Measurements from ENCODE around the gene SLC28A1. TPM values are rescaled to one million over a fixed set of nuclear protein-coding genes. Genes with fewer than 3 reads are reported as not detected.

SLC28A1 gene
- total RNA-seq, 1 experiment from 2014 or later: not detected

DNA sequence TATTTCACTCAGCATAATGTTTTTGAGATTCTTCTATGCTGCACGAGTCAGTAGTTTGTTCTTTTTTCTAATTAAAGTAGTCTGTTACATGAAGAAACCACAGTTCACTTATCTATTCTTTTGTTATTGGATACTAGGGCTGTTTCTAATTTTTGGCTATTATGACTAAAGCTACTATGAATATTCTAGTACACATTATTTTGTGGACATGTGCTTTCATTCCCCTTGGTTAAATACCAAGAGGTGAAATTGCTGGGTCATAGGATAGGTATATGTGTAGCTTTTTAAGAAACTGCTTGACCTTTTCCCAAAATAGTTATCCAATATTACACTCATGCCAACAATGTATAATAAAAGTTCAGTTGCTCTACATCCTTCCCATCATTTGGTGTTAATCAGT is 106.0 kb downstream of the SLC28A1 start:
- Histone ChIP-seq H3K9ac (ENCODE audit: low read length) (no peak overlapping the region), H3K4me3 (replicated peaks in 1 of 2; ENCODE audit: low read depth in 1 of 2, low read length in 2 of 2) (no peak overlapping the region), H3K27ac (ENCODE audit: low read depth, low read length) (no peak overlapping the region), H3K9me2 (ENCODE audit: insufficient read depth) (no peaks in the 10 kb centered on the region), H3K4me2 (ENCODE audit: low read length) (no peak overlapping the region), H2AFZ (ENCODE audit: low read depth, low read length, poor library complexity, severe bottlenecking) (no peak overlapping the region), H3K36me3 (ENCODE audit: control insufficient read depth in 1 of 2, insufficient read depth in 2 of 2, low read length in 2 of 2) (no peaks in the 10 kb centered on the region), H4K20me1 (ENCODE audit: insufficient read depth) (no peaks in the 10 kb centered on the region), H3K9me3 (ENCODE audit: control insufficient read depth in 1 of 2, insufficient read depth in 1 of 2, low read depth in 1 of 2, low read length in 2 of 2) (no peaks in the 10 kb centered on the region), H3K4me1 (ENCODE audit: control insufficient read depth in 1 of 2, insufficient read depth in 2 of 2, low read length in 2 of 2) (peaks cover 13 to 25% of the 10 kb centered on the region in 2 experiments), H3K79me2 (ENCODE audit: insufficient read depth, low read length) (peaks cover 92% of the 10 kb centered on the region), H3K27me3 (ENCODE audit: insufficient read depth, low read length) (no peaks in the 10 kb centered on the region)
- no TSS peak for BruUV-seq (replicated peaks)
- TF ChIP-seq ZNF274 (IDR thresholded peaks at IDR 0.05; ENCODE audit: low read depth, low read length) (no peak), ELF1 (IDR thresholded peaks at IDR 0.05; ENCODE audit: borderline replicate concordance, low read depth) (no peak), EZH2 (IDR thresholded peaks at IDR 0.05) (no peak), SP1 (IDR thresholded peaks at IDR 0.05; ENCODE audit: low read depth) (no peak), SRF (IDR thresholded peaks at IDR 0.05; ENCODE audit: low read depth) (no peak), FOSL1 (IDR thresholded peaks at IDR 0.05; ENCODE audit: low read depth) (no peak), YY1 (IDR thresholded peaks at IDR 0.05; ENCODE audit: extremely low read depth, insufficient replicate concordance, low read depth, low read length) (no peak), CEBPB (IDR thresholded peaks at IDR 0.05; ENCODE audit: low read depth) (no peak), TCF7L2 (IDR thresholded peaks at IDR 0.05; ENCODE audit: borderline replicate concordance, extremely low read depth, insufficient read depth, insufficient read length) (no peak), ZFX (IDR thresholded peaks at IDR 0.05) (no peak), SIN3A (IDR thresholded peaks at IDR 0.05; ENCODE audit: low read depth) (no peak), CBX3 (IDR thresholded peaks at IDR 0.05; ENCODE audit: low read depth) (no peak), RAD21 (IDR thresholded peaks at IDR 0.05; ENCODE audit: low read depth) (no peak)
- TF ChIP-seq, protein P1, sequence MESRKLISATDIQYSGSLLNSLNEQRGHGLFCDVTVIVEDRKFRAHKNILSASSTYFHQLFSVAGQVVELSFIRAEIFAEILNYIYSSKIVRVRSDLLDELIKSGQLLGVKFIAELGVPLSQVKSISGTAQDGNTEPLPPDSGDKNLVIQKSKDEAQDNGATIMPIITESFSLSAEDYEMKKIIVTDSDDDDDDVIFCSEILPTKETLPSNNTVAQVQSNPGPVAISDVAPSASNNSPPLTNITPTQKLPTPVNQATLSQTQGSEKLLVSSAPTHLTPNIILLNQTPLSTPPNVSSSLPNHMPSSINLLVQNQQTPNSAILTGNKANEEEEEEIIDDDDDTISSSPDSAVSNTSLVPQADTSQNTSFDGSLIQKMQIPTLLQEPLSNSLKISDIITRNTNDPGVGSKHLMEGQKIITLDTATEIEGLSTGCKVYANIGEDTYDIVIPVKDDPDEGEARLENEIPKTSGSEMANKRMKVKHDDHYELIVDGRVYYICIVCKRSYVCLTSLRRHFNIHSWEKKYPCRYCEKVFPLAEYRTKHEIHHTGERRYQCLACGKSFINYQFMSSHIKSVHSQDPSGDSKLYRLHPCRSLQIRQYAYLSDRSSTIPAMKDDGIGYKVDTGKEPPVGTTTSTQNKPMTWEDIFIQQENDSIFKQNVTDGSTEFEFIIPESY (IDR thresholded peaks at IDR 0.05; ENCODE audit: extremely low read depth, insufficient replicate concordance, low read length): no peak
- TF ChIP-seq, protein P2, sequence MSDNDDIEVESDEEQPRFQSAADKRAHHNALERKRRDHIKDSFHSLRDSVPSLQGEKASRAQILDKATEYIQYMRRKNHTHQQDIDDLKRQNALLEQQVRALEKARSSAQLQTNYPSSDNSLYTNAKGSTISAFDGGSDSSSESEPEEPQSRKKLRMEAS (IDR thresholded peaks at IDR 0.05): no peak
- TF ChIP-seq, protein P3, sequence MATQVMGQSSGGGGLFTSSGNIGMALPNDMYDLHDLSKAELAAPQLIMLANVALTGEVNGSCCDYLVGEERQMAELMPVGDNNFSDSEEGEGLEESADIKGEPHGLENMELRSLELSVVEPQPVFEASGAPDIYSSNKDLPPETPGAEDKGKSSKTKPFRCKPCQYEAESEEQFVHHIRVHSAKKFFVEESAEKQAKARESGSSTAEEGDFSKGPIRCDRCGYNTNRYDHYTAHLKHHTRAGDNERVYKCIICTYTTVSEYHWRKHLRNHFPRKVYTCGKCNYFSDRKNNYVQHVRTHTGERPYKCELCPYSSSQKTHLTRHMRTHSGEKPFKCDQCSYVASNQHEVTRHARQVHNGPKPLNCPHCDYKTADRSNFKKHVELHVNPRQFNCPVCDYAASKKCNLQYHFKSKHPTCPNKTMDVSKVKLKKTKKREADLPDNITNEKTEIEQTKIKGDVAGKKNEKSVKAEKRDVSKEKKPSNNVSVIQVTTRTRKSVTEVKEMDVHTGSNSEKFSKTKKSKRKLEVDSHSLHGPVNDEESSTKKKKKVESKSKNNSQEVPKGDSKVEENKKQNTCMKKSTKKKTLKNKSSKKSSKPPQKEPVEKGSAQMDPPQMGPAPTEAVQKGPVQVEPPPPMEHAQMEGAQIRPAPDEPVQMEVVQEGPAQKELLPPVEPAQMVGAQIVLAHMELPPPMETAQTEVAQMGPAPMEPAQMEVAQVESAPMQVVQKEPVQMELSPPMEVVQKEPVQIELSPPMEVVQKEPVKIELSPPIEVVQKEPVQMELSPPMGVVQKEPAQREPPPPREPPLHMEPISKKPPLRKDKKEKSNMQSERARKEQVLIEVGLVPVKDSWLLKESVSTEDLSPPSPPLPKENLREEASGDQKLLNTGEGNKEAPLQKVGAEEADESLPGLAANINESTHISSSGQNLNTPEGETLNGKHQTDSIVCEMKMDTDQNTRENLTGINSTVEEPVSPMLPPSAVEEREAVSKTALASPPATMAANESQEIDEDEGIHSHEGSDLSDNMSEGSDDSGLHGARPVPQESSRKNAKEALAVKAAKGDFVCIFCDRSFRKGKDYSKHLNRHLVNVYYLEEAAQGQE (IDR thresholded peaks at IDR 0.05; ENCODE audit: low read depth): no peak
- TF ChIP-seq, protein P4, sequence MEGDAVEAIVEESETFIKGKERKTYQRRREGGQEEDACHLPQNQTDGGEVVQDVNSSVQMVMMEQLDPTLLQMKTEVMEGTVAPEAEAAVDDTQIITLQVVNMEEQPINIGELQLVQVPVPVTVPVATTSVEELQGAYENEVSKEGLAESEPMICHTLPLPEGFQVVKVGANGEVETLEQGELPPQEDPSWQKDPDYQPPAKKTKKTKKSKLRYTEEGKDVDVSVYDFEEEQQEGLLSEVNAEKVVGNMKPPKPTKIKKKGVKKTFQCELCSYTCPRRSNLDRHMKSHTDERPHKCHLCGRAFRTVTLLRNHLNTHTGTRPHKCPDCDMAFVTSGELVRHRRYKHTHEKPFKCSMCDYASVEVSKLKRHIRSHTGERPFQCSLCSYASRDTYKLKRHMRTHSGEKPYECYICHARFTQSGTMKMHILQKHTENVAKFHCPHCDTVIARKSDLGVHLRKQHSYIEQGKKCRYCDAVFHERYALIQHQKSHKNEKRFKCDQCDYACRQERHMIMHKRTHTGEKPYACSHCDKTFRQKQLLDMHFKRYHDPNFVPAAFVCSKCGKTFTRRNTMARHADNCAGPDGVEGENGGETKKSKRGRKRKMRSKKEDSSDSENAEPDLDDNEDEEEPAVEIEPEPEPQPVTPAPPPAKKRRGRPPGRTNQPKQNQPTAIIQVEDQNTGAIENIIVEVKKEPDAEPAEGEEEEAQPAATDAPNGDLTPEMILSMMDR (IDR thresholded peaks at IDR 0.05 in 2 of 3, conservative IDR thresholded peaks at IDR 0.05 in 1 of 3; ENCODE audit: borderline replicate concordance in 1 of 3, insufficient read depth in 1 of 3, low read depth in 2 of 3, low read length in 2 of 3): no peak
- TF ChIP-seq, protein P5, sequence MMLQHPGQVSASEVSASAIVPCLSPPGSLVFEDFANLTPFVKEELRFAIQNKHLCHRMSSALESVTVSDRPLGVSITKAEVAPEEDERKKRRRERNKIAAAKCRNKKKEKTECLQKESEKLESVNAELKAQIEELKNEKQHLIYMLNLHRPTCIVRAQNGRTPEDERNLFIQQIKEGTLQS (IDR thresholded peaks at IDR 0.05): no peak
- no peak for ATAC-seq
- intact Hi-C loops (cut with micrococcal nuclease): no loop called here
- POLR2A ChIA-PET: no interaction called here
- CTCF ChIA-PET: no interaction called here
- no peak for DNase-seq (ENCODE audit: low read depth, low spot score)
- RAD21 ChIA-PET (ENCODE audit: low non-redundant PET in 1 of 2, low total read pairs in 2 of 2, uncharacterized antibody in 2 of 2, unreplicated experiment in 2 of 2): no interaction called here
